ENCODE measurements around the gene TRAK2. TPM values are rescaled to one million over a fixed set of nuclear protein-coding genes. Genes with fewer than 3 reads are reported as not detected.
A peak's percentile ranks its signal among the peaks of the same experiment; 100 is the strongest.

TRAK2 gene
- total and polyA plus RNA-seq, 9 of the 15 experiments (the other 6 are each of a cell fraction or from before 2014, with no cell fraction given), result 3.4 to 10.4 (median 7.3) TPM

DNA sequence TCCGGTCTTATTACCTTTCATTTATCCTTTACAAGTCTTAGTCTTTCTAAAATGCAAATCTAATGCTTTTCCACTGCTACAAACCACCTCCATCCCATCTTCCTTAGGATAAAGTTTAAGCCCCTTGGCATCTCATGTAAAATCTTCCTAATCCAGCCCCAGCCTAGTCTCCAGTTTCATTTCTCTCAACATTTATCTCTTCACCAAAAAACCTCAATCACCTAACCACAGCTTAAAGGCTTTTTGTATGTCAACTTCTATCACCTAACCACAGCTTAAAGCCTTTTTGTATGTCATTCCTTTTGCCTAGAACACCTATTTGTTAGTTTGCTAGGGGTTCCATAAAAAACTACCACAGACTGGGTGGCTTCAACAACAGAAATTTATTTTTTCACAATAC, 4.2 kb downstream of the TRAK2 start (continued):
- TF ChIP-seq, protein P1, sequence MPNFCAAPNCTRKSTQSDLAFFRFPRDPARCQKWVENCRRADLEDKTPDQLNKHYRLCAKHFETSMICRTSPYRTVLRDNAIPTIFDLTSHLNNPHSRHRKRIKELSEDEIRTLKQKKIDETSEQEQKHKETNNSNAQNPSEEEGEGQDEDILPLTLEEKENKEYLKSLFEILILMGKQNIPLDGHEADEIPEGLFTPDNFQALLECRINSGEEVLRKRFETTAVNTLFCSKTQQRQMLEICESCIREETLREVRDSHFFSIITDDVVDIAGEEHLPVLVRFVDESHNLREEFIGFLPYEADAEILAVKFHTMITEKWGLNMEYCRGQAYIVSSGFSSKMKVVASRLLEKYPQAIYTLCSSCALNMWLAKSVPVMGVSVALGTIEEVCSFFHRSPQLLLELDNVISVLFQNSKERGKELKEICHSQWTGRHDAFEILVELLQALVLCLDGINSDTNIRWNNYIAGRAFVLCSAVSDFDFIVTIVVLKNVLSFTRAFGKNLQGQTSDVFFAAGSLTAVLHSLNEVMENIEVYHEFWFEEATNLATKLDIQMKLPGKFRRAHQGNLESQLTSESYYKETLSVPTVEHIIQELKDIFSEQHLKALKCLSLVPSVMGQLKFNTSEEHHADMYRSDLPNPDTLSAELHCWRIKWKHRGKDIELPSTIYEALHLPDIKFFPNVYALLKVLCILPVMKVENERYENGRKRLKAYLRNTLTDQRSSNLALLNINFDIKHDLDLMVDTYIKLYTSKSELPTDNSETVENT (CRISPR knock-in tag; IDR thresholded peaks at IDR 0.05), result no peak
- TF ChIP-seq GMEB1 (CRISPR knock-in tag; IDR thresholded peaks at IDR 0.05), result no peak
- TF ChIP-seq MAZ (CRISPR knock-in tag; conservative IDR thresholded peaks at IDR 0.05 in 1 of 2, IDR thresholded peaks at IDR 0.05 in 1 of 2), result no peak
- TF ChIP-seq PHF8 (IDR thresholded peaks at IDR 0.05; ENCODE audit: borderline replicate concordance, low read length), result no peak
- TF ChIP-seq ZNF780A (CRISPR knock-in tag; IDR thresholded peaks at IDR 0.05), result no peak
- TF ChIP-seq ZNF766 (CRISPR knock-in tag; conservative IDR thresholded peaks at IDR 0.05), result no peak
- no peak for TF ChIP-seq NBN (IDR thresholded peaks at IDR 0.05; ENCODE audit: low read depth)
- TF ChIP-seq NR2C1 (IDR thresholded peaks at IDR 0.05), result no peak
- TF ChIP-seq NR2C1 (tag; IDR thresholded peaks at IDR 0.05), result no peak
- TF ChIP-seq ATF4 (CRISPR knock-in tag; IDR thresholded peaks at IDR 0.05), result no peak
- TF ChIP-seq, protein P2, sequence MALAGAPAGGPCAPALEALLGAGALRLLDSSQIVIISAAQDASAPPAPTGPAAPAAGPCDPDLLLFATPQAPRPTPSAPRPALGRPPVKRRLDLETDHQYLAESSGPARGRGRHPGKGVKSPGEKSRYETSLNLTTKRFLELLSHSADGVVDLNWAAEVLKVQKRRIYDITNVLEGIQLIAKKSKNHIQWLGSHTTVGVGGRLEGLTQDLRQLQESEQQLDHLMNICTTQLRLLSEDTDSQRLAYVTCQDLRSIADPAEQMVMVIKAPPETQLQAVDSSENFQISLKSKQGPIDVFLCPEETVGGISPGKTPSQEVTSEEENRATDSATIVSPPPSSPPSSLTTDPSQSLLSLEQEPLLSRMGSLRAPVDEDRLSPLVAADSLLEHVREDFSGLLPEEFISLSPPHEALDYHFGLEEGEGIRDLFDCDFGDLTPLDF (CRISPR knock-in tag; IDR thresholded peaks at IDR 0.05), result no peak
- peak; percentile 19; the same call in 1 of the 2 replicates for TF ChIP-seq TAL1 (IDR thresholded peaks at IDR 0.05)
- TF ChIP-seq TCF3 (CRISPR knock-in tag; IDR thresholded peaks at IDR 0.05), result 0 out of 2 replicates have a peak, but pooled peaks have one; percentile 20
- TF ChIP-seq CTBP1 (IDR thresholded peaks at IDR 0.05; ENCODE audit: borderline replicate concordance), result no peak

Data from K562 (cell line).